Stimulated activated naive CD8-positive, alpha-beta T cell treated with anti-CD3 and anti-CD28 coated beads, Interleukin-15, Interleukin-2, amounts not matched to agents 100 U/mL and 50 U/mL, for 24 hours (primary cell): ENCODE results near the gene DHCR7.

ENCODE experiments used
- ATAC-seq: fragments of 150-1000 bp; cut with Tn5 transposase; one replicate; pipeline ENCODE4 v1.10.0; 2021
- DNase-seq: peaks from one replicate; pipeline ENCODE4 v3.0.0; 2021

DHCR7 gene

GRCh38 chr11:71478528-71478840, 30.3 kb upstream of the DHCR7 start:
- ATAC-seq = no peak

GRCh38 chr11:71477641-71478527, 29.7 kb upstream of the DHCR7 start:
- ATAC-seq (no peak), DNase-seq (no peak)

More at GRCh38 chr11:71478528-71478840, 30.3 kb upstream of the DHCR7 start:
- no peak for DNase-seq

- no peak for ATAC-seq
- DNase-seq = no peak
Measured at GRCh38 chr11:71476926-71477640, 28.9 kb upstream of the DHCR7 start.

GRCh38 chr11:71476031-71476430, 27.8 kb upstream of the DHCR7 start:
- no peak for ATAC-seq
- no peak for DNase-seq

- DNase-seq (no peak), ATAC-seq (no peak)
Measured at GRCh38 chr11:71474771-71475483, 26.7 kb upstream of the DHCR7 start.

GRCh38 chr11:71474141-71474770, 26.1 kb upstream of the DHCR7 start:
- DNase-seq (no peak), ATAC-seq (no peak)

GRCh38 chr11:71473793-71474080, 25.5 kb upstream of the DHCR7 start:
- ATAC-seq (no peak), DNase-seq (no peak)

GRCh38 chr11:71472941-71473792, 25.0 kb upstream of the DHCR7 start:
- no peak for ATAC-seq

GRCh38 chr11:71472357-71472885, 24.2 kb upstream of the DHCR7 start:
- ATAC-seq (no peak), DNase-seq (no peak)

More at GRCh38 chr11:71472941-71473792, 25.0 kb upstream of the DHCR7 start:
- no peak for DNase-seq

- no peak for DNase-seq
- no peak for ATAC-seq
Measured at GRCh38 chr11:71470946-71471345, 22.8 kb upstream of the DHCR7 start.

- ATAC-seq (no peak), DNase-seq (no peak)
Measured at GRCh38 chr11:71467164-71467563, 19.0 kb upstream of the DHCR7 start.

- no peak for DNase-seq
- ATAC-seq = no peak
Measured at GRCh38 chr11:71466358-71466757, 18.2 kb upstream of the DHCR7 start.

- DNase-seq (no peak), ATAC-seq (no peak)
Measured at GRCh38 chr11:71465054-71465453, 16.9 kb upstream of the DHCR7 start.

GRCh38 chr11:71463331-71464211, 15.4 kb upstream of the DHCR7 start:
- no peak for ATAC-seq
- no peak for DNase-seq

GRCh38 chr11:71462726-71463125, 14.5 kb upstream of the DHCR7 start:
- no peak for DNase-seq
- ATAC-seq = no peak

GRCh38 chr11:71461696-71462095, 13.5 kb upstream of the DHCR7 start:
- no peak for ATAC-seq
- no peak for DNase-seq

- DNase-seq (no peak), ATAC-seq (no peak)
Measured at GRCh38 chr11:71459767-71460320, 11.7 kb upstream of the DHCR7 start.

- DNase-seq = no peak
- no peak for ATAC-seq
Measured at GRCh38 chr11:71459076-71459766, 11.0 kb upstream of the DHCR7 start.
